ENCODE measurements around the gene OR52M1. TPM values are rescaled to one million over a fixed set of nuclear protein-coding genes. Genes with fewer than 3 reads are reported as not detected.

OR52M1 gene
- total RNA-seq, 1 experiment from 2014 or later, result not detected

GRCh38 chr11:4578624-4579023, 33.6 kb downstream of the OR52M1 start:
- no peaks in the 10 kb centered on the region for H3K27me3 ChIP-seq (ENCODE audit: low read length)
- H3K4me3 ChIP-seq (ENCODE audit: low read length), result no peak overlapping the region
- no peak overlapping the region for H2AFZ ChIP-seq (ENCODE audit: low read length)
- no peaks in the 10 kb centered on the region for H3K36me3 ChIP-seq (ENCODE audit: insufficient read depth, low read length)
- no peaks in the 10 kb centered on the region for H4K20me1 ChIP-seq (ENCODE audit: insufficient read depth, low read depth, low read length)
- H3K9ac ChIP-seq (ENCODE audit: low read length), result no peak overlapping the region
- no peak overlapping the region for H3K4me2 ChIP-seq (ENCODE audit: low read depth, low read length, poor library complexity, severe bottlenecking)
- no peak overlapping the region for H3K27ac ChIP-seq (ENCODE audit: low read length)
- no peaks in the 10 kb centered on the region for H3K79me2 ChIP-seq (ENCODE audit: low read length)
- H3K9me2 ChIP-seq (replicated peaks; ENCODE audit: insufficient read depth, low read length), result no peaks in the 10 kb centered on the region
- DNase-seq, result no peak
- H3K9me3 ChIP-seq (ENCODE audit: low read length), result no peaks in the 10 kb centered on the region
- H3K4me1 ChIP-seq (ENCODE audit: low read length), result no peaks in the 10 kb centered on the region

- H3K4me2 ChIP-seq (ENCODE audit: low read depth, low read length, poor library complexity, severe bottlenecking), result no peak overlapping the region
- no peak overlapping the region for H3K27ac ChIP-seq (ENCODE audit: low read length)
- no peak overlapping the region for H2AFZ ChIP-seq (ENCODE audit: low read length)
- no peaks in the 10 kb centered on the region for H4K20me1 ChIP-seq (ENCODE audit: insufficient read depth, low read depth, low read length)
- H3K9ac ChIP-seq (ENCODE audit: low read length), result no peak overlapping the region
- H3K9me3 ChIP-seq (ENCODE audit: low read length), result no peaks in the 10 kb centered on the region
- DNase-seq, result no peak
- no peaks in the 10 kb centered on the region for H3K27me3 ChIP-seq (ENCODE audit: low read length)
- H3K4me3 ChIP-seq (ENCODE audit: low read length), result no peak overlapping the region
- no peaks in the 10 kb centered on the region for H3K4me1 ChIP-seq (ENCODE audit: low read length)
- H3K9me2 ChIP-seq (replicated peaks; ENCODE audit: insufficient read depth, low read length), result no peaks in the 10 kb centered on the region
- H3K79me2 ChIP-seq (ENCODE audit: low read length), result no peaks in the 10 kb centered on the region
- no peaks in the 10 kb centered on the region for H3K36me3 ChIP-seq (ENCODE audit: insufficient read depth, low read length)
Observed at GRCh38 chr11:4580124-4580523, 35.1 kb downstream of the OR52M1 start.

DNA sequence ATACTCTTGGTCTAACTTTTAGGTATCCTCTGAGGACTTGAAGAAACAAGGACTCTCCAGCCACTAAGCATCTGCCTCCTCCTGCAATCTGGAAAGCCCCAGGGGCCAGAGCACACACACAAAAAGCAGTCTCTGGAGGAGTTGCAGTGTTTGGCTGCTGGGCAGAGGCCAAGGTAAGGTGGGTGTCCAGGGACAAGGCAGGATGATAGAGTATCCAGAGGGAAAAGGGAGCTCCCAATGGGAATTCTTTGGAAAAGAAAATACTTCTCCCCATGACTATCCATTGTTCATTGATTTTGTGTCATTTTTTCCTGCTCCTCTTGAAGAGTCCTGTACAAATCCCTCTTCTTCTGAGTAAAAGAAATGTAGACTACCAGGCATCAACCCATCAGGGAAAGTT, 36.5 kb downstream of the OR52M1 start, which contains the start of gene OR52I2:
Gene OR52I2, plus strand, starts transcription at position 301 of the 400 bp plus-strand sequence.
- Histone ChIP-seq H3K9me2 (replicated peaks; ENCODE audit: insufficient read depth, low read length) (no peaks in the 10 kb centered on the region), H3K9me3 (ENCODE audit: low read length) (no peaks in the 10 kb centered on the region), H3K79me2 (ENCODE audit: low read length) (no peaks in the 10 kb centered on the region), H3K4me1 (ENCODE audit: low read length) (no peaks in the 10 kb centered on the region), H3K36me3 (ENCODE audit: insufficient read depth, low read length) (no peaks in the 10 kb centered on the region), H3K4me3 (ENCODE audit: low read length) (no peak within 1 kb of the TSS), H2AFZ (ENCODE audit: low read length) (no peak within 1 kb of the TSS), H3K27me3 (ENCODE audit: low read length) (no peaks in the 10 kb centered on the region), H4K20me1 (ENCODE audit: insufficient read depth, low read depth, low read length) (no peaks in the 10 kb centered on the region), H3K9ac (ENCODE audit: low read length) (no peak within 1 kb of the TSS), H3K4me2 (ENCODE audit: low read depth, low read length, poor library complexity, severe bottlenecking) (no peak within 1 kb of the TSS), H3K27ac (ENCODE audit: low read length) (no peak within 1 kb of the TSS)
- no peak for DNase-seq

GRCh38 chr11:4589017-4589416, 44.0 kb downstream of the OR52M1 start:
- Histone ChIP-seq H3K9ac (ENCODE audit: low read length) (no peak overlapping the region), H3K4me1 (ENCODE audit: low read length) (no peaks in the 10 kb centered on the region), H3K36me3 (ENCODE audit: insufficient read depth, low read length) (no peaks in the 10 kb centered on the region), H3K27me3 (ENCODE audit: low read length) (no peaks in the 10 kb centered on the region), H3K4me2 (ENCODE audit: low read depth, low read length, poor library complexity, severe bottlenecking) (no peak overlapping the region), H3K4me3 (ENCODE audit: low read length) (no peak overlapping the region), H4K20me1 (ENCODE audit: insufficient read depth, low read depth, low read length) (no peaks in the 10 kb centered on the region), H2AFZ (ENCODE audit: low read length) (no peak overlapping the region), H3K27ac (ENCODE audit: low read length) (no peak overlapping the region), H3K79me2 (ENCODE audit: low read length) (no peaks in the 10 kb centered on the region), H3K9me2 (replicated peaks; ENCODE audit: insufficient read depth, low read length) (no peaks in the 10 kb centered on the region), H3K9me3 (ENCODE audit: low read length) (no peaks in the 10 kb centered on the region)
- no peak for DNase-seq

GRCh38 chr11:4593739-4594138, 48.7 kb downstream of the OR52M1 start, which contains the start of gene OR52I1:
OR52I1 (plus strand) TSS chr11:4594039; CDS start chr11:4594039, 0 bp downstream.
- no peak within 1 kb of the TSS for H3K27ac ChIP-seq (ENCODE audit: low read length)
- peaks cover 3% of the 10 kb centered on the region; the same call in 1 of the 2 replicates for H3K36me3 ChIP-seq (ENCODE audit: insufficient read depth, low read length)
- H4K20me1 ChIP-seq (ENCODE audit: insufficient read depth, low read depth, low read length), result no peaks in the 10 kb centered on the region
- no peak within 1 kb of the TSS for H3K4me3 ChIP-seq (ENCODE audit: low read length)
- H3K4me1 ChIP-seq (ENCODE audit: low read length), result no peaks in the 10 kb centered on the region
- no peak for DNase-seq
- H3K79me2 ChIP-seq (ENCODE audit: low read length), result no peaks in the 10 kb centered on the region
- no peak within 1 kb of the TSS for H3K9ac ChIP-seq (ENCODE audit: low read length)
- H3K9me3 ChIP-seq (ENCODE audit: low read length), result no peaks in the 10 kb centered on the region
- H2AFZ ChIP-seq (ENCODE audit: low read length), result no peak within 1 kb of the TSS
- no peaks in the 10 kb centered on the region for H3K27me3 ChIP-seq (ENCODE audit: low read length)
- H3K4me2 ChIP-seq (ENCODE audit: low read depth, low read length, poor library complexity, severe bottlenecking), result no peak within 1 kb of the TSS
- H3K9me2 ChIP-seq (replicated peaks; ENCODE audit: insufficient read depth, low read length), result no peaks in the 10 kb centered on the region

Other genes starting within 250 kb of the OR52M1 start
- not detected in 2 replicates for gene OR52B4, start 176.8 kb upstream of the OR52M1 start, total RNA-seq (2014; rRNA removed; shearing (Covaris generic); ENCODE audit: low replicate concordance)
- gene TRIM21, start 151.5 kb upstream of the OR52M1 start, total RNA-seq (2014; rRNA removed; shearing (Covaris generic); ENCODE audit: low replicate concordance), result 15.1 and 24.7 TPM in 2 replicates
- not detected in 2 replicates for gene OR52K2, start 95.9 kb upstream of the OR52M1 start, total RNA-seq (2014; rRNA removed; shearing (Covaris generic); ENCODE audit: low replicate concordance)
- gene OR52K1, start 62.5 kb upstream of the OR52M1 start, total RNA-seq (2014; rRNA removed; shearing (Covaris generic); ENCODE audit: low replicate concordance), result not detected in 2 replicates
- gene OR52I2, start 36.6 kb downstream of the OR52M1 start, total RNA-seq (2014; rRNA removed; shearing (Covaris generic); ENCODE audit: low replicate concordance), result not detected in 2 replicates
- not detected in 2 replicates for gene OR52I1, start 48.8 kb downstream of the OR52M1 start, total RNA-seq (2014; rRNA removed; shearing (Covaris generic); ENCODE audit: low replicate concordance)
- gene TRIM68, start 63.0 kb downstream of the OR52M1 start, total RNA-seq (2014; rRNA removed; shearing (Covaris generic); ENCODE audit: low replicate concordance), result 17.5 and 21.1 TPM in 2 replicates
- gene OR51D1, start 92.3 kb downstream of the OR52M1 start, total RNA-seq (2014; rRNA removed; shearing (Covaris generic); ENCODE audit: low replicate concordance), result not detected in 2 replicates
- gene OR51E1, start 98.8 kb downstream of the OR52M1 start, total RNA-seq (2014; rRNA removed; shearing (Covaris generic); ENCODE audit: low replicate concordance), result not detected in 2 replicates
- not detected in 2 replicates for gene OR51E2, start 152.7 kb downstream of the OR52M1 start, total RNA-seq (2014; rRNA removed; shearing (Covaris generic); ENCODE audit: low replicate concordance)
- gene MMP26, start 159.6 kb downstream of the OR52M1 start, total RNA-seq (2014; rRNA removed; shearing (Covaris generic); ENCODE audit: low replicate concordance), result not detected in 2 replicates
- not detected in 2 replicates for gene OR51F1, start 224.7 kb downstream of the OR52M1 start, total RNA-seq (2014; rRNA removed; shearing (Covaris generic); ENCODE audit: low replicate concordance)

All from Karpas-422 (cell line).